GOT3 (cell line): Measurements from ENCODE around the gene IGDCC3.
"Not testable (repeated sequence)": the region's sequence is repeated elsewhere in the genome, so short reads cannot be mapped to it uniquely, and the experiment has no call there.

Experiments
- DNase-seq: peaks from one replicate; lab custom pipeline; 2025; ENCODE audit warnings: mixed read lengths; lab: John Stamatoyannopoulos, UW

IGDCC3 gene

DNA sequence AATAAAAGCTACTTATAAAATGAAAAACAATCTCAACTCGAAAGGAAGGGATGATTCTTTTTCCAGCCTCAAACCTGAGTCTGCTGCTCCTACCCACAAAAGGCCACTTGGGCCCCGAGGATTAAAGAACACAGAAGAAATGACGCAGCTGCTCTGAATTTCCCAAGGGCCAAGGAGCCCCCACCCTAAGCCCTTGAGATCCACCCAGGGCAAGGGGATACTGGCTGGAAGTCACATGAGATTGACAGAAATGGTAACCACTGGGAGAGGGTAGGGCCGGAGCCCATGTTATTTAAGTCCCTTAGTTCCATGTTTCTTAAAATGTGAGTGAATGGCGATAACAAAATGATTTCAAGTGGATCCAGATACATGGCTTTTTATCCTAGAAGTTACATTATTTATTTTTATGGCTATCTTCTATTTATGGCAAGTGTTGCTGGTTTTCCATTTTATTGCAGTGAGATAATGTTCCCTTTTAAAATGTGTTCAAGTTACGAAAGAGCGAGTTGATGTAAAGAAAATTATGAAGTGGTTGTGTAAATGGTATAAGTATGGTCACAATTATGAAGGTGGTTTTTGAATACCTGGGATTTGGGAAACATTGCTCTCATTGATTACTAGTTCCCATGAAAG, 28.1 kb upstream of the IGDCC3 start:
- no peak for DNase-seq

DNA sequence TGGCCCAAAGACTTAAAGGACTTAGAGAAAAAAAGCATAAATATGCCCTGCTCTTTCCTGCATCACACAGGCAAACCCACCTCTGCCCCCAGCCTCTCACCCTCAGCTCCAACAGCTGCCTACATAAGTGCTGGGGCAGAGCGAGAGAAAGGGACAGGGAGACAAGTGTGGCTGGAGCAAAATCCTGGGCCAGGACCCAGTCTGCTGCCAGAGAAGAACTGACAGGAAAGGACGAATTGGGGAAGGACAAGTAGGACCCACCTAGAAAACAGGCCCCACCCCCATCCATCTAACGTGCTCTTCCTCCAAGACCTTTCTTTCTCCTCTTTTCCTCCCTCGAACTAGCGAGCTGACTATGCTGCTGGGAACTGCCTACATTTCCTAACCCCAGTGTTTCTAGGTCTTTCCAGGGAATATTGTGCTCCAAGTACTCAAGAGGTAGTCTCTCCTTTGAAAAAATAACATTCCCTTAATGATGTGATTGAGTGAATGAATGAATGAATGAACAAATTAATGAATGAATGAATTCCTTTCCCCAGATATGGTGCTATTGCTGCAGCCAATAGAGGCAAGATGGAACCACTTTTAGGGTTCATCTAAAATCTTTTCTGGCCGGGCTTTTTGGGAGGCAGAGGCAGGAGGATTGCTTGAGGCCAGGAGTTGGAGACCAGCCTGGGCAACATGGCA, 26.5 kb upstream of the IGDCC3 start:
- DNase-seq = no peak

DNA sequence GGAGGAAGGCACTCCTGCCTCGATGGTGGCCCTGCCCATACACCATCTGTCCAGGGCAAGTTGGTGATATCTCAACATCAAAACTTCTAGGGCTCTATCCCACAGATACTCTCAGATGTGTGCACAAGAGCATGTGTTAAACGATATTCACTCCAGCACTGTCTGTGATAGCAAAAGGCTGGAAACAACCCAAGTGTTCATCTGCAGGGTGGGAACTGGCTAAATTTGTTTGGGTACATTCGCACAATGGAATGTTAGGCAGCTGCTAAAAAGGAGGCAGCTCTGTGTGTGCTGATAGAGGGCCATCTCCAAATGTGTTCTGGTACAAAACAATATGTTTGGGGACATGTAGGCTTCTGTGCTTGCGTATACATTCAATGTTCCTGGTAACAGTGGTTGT, 25.2 kb upstream of the IGDCC3 start:
- no peak for DNase-seq

GRCh38 chr15:65401611-65402240, 23.9 kb upstream of the IGDCC3 start:
- no peak for DNase-seq

DNA sequence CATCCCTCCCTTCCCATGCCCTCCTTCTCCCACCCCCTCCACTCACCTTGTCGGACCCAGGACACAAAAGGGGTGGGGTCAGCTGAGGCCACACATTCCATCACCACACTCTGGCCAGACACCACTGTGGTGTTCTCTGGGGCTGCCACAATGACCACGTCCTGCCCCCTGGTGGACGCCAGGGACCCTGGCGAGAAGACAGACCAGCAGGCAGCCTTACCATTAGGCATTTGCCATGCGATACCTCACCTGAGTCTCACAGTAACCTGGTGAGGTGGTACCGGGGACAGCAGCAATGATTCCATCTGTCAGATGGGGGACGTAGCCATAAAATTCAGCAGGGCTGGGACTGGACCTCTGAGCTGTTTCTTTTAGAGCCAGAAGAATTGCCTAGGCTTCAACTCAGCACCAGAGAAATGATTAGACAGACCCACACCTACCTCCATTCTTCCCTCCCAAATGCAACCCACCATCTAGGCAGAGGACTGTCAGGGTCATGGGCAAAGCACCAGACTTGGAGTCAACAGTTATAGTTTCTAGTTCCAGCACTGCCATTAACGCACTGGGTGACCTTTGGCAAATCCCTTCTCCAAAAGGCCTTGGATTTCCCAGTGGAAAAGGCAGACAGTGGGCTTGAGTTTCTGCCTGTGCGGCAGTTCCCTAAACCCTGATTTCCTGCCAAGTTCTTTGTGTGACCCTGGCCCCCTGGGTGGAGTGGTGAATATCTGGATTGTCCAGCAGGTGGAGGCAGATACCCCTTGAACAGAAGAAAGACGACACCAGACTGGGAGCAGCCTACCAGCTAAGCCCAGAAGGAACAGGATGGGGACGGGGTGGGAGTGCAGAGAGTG, 23.2 kb upstream of the IGDCC3 start:
- DNase-seq = no peak

- no peak for DNase-seq
Measured at GRCh38 chr15:65399997-65400396, 22.2 kb upstream of the IGDCC3 start.

- DNase-seq = no peak
Measured at GRCh38 chr15:65399001-65399706, 21.4 kb upstream of the IGDCC3 start.

DNA sequence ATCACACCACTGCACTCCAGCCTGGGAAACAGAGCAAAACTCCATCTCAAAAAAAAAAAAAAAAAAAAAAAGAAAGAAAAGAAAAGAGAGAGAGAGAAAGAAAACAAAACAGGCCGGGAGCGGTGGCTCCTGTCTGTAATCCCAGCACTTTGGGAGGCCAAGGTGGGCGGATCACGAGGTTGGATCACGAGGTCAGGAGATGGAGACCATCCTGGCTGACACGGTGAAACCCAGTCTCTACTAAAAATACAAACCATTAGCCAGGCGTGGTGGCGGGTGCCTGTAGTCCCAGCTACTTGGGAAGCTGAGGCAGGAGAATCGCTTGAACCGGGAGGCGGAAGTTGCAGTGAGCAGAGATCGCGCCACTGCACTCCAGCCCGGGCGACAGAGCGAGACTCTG, 20.7 kb upstream of the IGDCC3 start:
- not testable (repeated sequence) for DNase-seq

GRCh38 chr15:65396965-65397317, 19.1 kb upstream of the IGDCC3 start:
- DNase-seq = no peak

DNA sequence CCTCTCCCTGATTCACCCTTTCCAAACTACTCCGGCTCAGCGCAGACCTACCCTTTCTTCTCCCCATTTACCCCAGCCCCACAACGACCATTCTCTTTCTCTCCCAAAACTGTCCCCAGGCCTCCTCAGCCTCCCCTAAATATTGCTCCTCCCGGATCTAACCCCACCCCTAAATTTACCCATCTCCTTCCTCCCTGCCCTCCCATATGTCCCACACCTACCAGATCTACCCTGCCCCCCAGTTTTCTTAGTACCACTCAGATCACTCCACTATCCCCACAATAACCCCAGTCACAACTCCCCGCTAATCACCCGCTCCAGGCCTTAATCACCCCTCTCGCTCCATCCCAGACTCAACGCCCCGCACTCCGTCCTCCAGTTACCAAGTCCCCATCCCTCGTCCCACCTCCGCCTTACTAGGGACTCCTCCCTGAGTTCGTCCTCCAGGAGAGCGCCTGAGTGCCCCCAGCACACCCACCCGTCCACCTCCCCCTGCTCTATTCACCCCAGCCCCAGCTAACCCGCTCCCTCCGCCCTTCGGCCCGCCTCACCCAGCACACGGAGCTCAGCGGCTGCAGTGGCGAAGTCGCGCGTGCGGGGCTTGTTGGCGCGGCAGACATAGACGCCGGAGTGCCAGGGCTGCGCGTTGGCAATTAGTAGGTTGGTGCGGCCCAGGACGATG, 18.6 kb upstream of the IGDCC3 start:
- DNase-seq = no peak

DNA sequence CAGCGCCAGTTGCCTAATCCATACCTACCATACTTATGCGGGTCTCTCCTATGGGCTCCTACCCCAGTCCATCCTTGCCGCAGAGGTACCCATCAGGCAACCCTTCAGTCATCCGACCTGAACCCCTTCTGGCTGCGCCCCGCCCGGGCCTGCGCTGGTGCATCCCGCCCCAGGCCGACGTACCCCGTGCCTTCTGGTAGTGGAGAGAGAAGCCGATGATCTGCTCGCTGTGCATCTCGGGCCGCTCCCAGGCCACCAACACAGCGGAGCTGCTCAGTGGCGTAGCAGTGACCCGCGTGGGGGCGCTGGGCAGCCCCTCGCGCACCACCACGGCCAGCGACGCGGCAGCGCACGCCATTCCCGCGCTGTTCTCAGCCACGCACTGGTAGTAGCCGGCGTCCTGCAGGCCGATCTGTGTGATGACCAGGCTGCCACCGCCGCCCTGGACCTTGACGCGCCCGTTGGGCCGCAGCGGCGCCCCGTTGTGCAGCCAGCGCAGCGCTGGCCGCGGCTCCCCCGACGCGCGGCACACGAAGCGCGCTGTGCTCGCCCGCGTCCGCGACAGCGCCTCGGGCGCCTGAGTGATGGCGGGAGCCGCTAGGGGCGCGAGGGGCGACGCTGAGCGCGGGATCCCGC, 17.9 kb upstream of the IGDCC3 start:
- DNase-seq = no peak

- DNase-seq = no peak
Measured at GRCh38 chr15:65394936-65395335, 17.1 kb upstream of the IGDCC3 start.

- DNase-seq = no peak
Measured at GRCh38 chr15:65394280-65394789, 16.5 kb upstream of the IGDCC3 start.

DNA sequence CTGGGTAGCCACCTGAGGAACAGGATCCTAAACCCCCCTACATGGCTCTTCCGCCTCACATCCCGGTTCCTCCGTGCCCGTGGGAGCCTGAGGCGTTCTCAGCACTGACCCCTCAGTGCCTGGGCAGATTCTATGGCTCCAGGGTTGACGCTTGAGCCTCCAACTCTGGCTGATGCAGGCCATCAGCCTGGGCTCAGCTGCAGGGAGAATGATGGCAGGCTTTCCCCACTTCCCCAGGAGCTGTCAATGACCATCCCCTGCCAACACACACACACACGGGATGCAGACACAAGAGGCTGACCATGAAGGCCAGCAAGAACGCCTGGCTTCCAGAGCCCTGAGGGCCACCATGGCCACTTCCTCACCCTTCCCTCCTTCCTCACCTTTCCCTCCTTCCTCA, 15.8 kb upstream of the IGDCC3 start:
- no peak for DNase-seq

- DNase-seq = no peak
Measured at GRCh38 chr15:65393091-65393490, 15.3 kb upstream of the IGDCC3 start.

DNA sequence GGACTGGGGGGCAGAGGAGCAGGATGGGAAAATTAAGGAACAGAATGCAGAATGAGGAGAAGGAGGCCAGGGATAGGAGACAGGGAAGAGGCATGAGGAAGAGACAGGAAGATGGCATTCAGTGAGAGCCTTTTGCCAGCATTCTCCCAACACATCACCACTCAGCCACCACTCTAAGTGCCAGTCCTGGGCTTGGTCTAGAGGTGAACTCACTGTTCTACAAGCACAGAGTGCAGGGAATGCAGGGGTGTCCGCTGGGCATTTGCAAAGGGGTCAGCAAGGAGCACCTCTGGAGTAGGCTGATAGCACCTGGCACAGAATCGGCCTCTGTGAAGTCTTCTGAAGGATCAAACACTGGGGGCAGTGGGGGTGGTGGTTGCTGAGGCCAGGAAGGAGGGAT, 14.6 kb upstream of the IGDCC3 start:
- DNase-seq = no peak

DNA sequence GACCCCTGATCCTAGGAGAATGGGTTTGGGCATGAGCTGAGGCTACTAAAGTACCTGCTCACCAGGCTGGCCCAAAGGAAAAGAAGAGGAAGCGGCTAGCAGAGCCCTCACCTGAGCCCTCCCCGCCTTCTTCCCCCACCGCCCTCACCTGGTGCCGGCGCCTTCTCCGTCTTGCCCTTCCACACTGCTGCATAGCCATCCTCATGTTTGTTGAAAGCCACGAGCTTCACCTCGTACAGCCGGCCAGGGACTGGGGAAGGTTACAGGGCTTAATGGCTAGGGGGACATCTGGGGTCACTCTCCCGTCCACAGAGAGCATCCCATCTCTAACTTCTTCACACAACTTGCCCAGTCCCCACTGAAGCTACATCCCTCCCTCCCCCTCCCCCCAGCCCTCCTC, 13.9 kb upstream of the IGDCC3 start:
- DNase-seq = no peak

- no peak for DNase-seq
Measured at GRCh38 chr15:65390447-65390846, 12.6 kb upstream of the IGDCC3 start.

DNA sequence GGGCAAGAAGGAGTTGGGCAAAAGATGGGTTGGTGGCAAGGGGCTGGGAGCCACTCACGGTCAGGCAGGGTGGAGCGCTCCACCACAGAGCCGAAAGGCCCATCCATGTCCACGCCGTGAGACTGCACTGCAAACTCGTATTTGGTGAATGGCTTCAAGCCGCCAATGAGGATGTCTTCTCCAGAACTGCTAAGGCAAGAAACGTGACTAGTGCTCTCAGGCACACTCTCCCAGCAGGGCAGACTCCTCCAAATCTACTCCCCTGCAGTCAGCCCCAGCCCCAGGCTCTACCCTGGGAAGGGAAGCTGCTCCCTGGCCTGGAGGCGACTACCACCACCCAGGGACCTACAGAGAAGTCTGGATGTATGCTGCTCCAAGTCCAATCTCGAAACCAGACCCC, 11.4 kb upstream of the IGDCC3 start:
- DNase-seq = no peak

- DNase-seq = no peak
Measured at GRCh38 chr15:65388306-65389080, 10.7 kb upstream of the IGDCC3 start.
